Muscle layer of duodenum (tissue), 2 donors: Measurements from ENCODE around the gene PRR20A.
"Not testable (repeated sequence)": the region's sequence is repeated elsewhere in the genome, so short reads cannot be mapped to it uniquely, and the experiment has no call there.

ENCODE experiments used
- H3K27ac ChIP-seq: one replicate; pipeline ENCODE4 v1.7.0; 2013; ENCODE audit warnings: mild to moderate bottlenecking, low read length
- H3K27me3 ChIP-seq: one replicate; pipeline ENCODE4 v1.7.0; 2013; ENCODE audit warnings: low read depth, mild to moderate bottlenecking, control low read depth, low read length
- H3K36me3 ChIP-seq, 2 donors: one replicate each; pipeline ENCODE4 v1.7.0; 2013; ENCODE audit warnings: low read length in 2 of 2, control low read depth in 1 of 2, mild to moderate bottlenecking in 1 of 2; ENCODE audit not compliant: insufficient read depth in 2 of 2, control insufficient read depth in 1 of 2
- H3K4me1 ChIP-seq, 2 donors: one replicate each; pipeline ENCODE4 v1.7.0; 2013; ENCODE audit warnings: low read length in 2 of 2, mild to moderate bottlenecking in 2 of 2, control low read depth in 1 of 2, moderate library complexity in 1 of 2; ENCODE audit not compliant: insufficient read depth in 2 of 2, control insufficient read depth in 1 of 2
- H3K4me3 ChIP-seq, 2 donors: one replicate each; pipeline ENCODE4 v1.7.0; 2013; ENCODE audit warnings: low read length in 2 of 2, low read depth in 1 of 2, mild to moderate bottlenecking in 1 of 2
- H3K9me3 ChIP-seq, 2 donors: one replicate each; pipeline ENCODE4 v1.7.0; 2013; ENCODE audit warnings: low read length in 2 of 2, control low read depth in 1 of 2, mild to moderate bottlenecking in 1 of 2; ENCODE audit not compliant: control insufficient read depth in 1 of 2
- donor health status: healthy.

PRR20A gene

DNA sequence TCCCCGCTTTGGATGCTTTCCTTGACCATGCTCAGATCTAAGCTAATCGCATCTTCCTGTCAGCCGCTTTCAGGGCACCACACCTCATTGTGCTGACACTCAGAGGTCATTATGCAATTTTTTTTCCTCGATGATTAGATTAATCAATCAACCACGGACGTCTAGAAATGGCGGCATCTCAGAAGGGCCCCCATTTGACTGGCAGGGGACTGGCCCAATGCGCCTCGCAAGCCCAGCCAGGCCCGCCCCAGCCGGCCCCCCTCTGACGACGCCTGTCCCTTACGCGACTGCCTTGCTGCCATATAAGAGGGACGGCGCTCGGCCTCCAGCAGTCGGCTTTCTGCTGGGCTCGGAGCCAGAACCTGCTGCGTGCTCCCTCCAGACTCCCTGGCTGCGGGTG is 26.2 kb downstream of the PRR20A start, which contains the start of gene PRR20E:
PRR20E (plus strand) TSS at position 301 of the 400 bp plus-strand sequence. CDS start 387 bp downstream, outside the sequence.
- not testable (repeated sequence) for H3K27me3 ChIP-seq, H3K9me3 ChIP-seq, H3K27ac ChIP-seq, H3K4me1 ChIP-seq, H3K4me3 ChIP-seq, H3K36me3 ChIP-seq

DNA sequence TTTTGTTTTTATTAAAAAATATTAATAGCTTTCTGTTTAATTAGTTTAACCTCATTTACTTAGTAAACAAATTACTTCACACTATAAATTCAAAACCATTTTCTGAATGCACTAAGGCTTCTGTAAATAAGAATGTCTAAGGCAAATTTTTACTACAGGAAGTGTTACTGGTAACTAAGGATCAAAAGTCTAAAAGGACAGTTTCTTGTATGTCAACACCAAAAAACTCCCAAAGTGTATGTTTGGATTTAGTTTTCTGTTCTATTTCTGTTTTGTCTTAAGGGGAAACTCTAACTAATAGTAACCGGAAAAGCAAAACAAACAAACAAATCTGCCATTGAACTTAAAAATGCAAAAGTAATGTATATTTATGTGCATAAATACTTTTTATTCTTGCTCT is 50.9 kb downstream of the PRR20A start:
- Histone ChIP-seq H3K4me3 (no peak overlapping the region), H3K27me3 (no peaks in the 10 kb centered on the region), H3K36me3 (no peaks in the 10 kb centered on the region), H3K9me3 (no peaks in the 10 kb centered on the region), H3K4me1 (no peaks in the 10 kb centered on the region), H3K27ac (no peak overlapping the region)
